Renal cortex interstitium (tissue), 11 donors: ENCODE measurements around the gene SSBP1. TPM values are rescaled to one million over a fixed set of nuclear protein-coding genes. Genes with fewer than 3 reads are reported as not detected.
"Not testable (repeated sequence)": the region's sequence is repeated elsewhere in the genome, so short reads cannot be mapped to it uniquely, and the experiment has no call there.

Source experiments
- DNase-seq, 11 donors: peaks; one replicate each; pipeline ENCODE4 v3.0.0-alpha.2; 2013; ENCODE audit warnings: low read depth in 9 of 11, low spot score in 4 of 11; ENCODE audit errors: extremely low read depth in 1 of 11
- polyA plus RNA-seq, 3 donors: library from polyadenylated mRNA; unstranded; fragments of 120-200 nt; gene quantifications; one replicate each; pipeline ENCODE4 v1.2.1, GENCODE V29; 2013; ENCODE audit not compliant: insufficient read length in 3 of 3

The SSBP1 gene
- polyA plus RNA-seq, 3 donors: 119 to 154 (median 136) TPM

- DNase-seq: no peak
These were observed 6.5 kb upstream of the SSBP1 start for GRCh38 chr7:141731476-141732149.

GRCh38 chr7:141737118-141737835, 881 bp upstream of the SSBP1 start:
- no peak for DNase-seq

GRCh38 chr7:141738592-141739013, 445 bp downstream of the SSBP1 start:
- DNase-seq: peak in 1 of 11 donors; percentile 15

- DNase-seq: no peak
These were observed 1.1 kb downstream of the SSBP1 start for GRCh38 chr7:141739250-141739649.

GRCh38 chr7:141742229-141742628, 4.1 kb downstream of the SSBP1 start:
- no peak for DNase-seq

- no peak for DNase-seq
These were observed 6.0 kb downstream of the SSBP1 start for GRCh38 chr7:141744131-141744530.

- no peak for DNase-seq
These were observed 10.2 kb downstream of the SSBP1 start for GRCh38 chr7:141748396-141748795.

GRCh38 chr7:141751904-141752303, 13.7 kb downstream of the SSBP1 start:
- DNase-seq: not testable (repeated sequence)

GRCh38 chr7:141752634-141753033, 14.5 kb downstream of the SSBP1 start:
- no peak for DNase-seq

- no peak for DNase-seq
These were observed 16.8 kb downstream of the SSBP1 start for GRCh38 chr7:141754939-141755338.

GRCh38 chr7:141763797-141764196, 25.6 kb downstream of the SSBP1 start, which contains the start of gene TAS2R3:
TAS2R3 (plus strand) TSS chr7:141764097; CDS start chr7:141764159, 62 bp downstream.
- DNase-seq: no peak

- not testable (repeated sequence) for DNase-seq
These were observed 32.0 kb downstream of the SSBP1 start for GRCh38 chr7:141770083-141770583.

GRCh38 chr7:141776374-141776773, 38.2 kb downstream of the SSBP1 start, which contains the start of gene TAS2R4:
TAS2R4 (plus strand) TSS chr7:141776674; CDS start chr7:141778489, 1,815 bp downstream.
- no peak for DNase-seq

GRCh38 chr7:141785706-141786552, 47.8 kb downstream of the SSBP1 start:
- DNase-seq: peak; percentile 4 to 31 (median 13)

GRCh38 chr7:141788296-141788695, 50.1 kb downstream of the SSBP1 start:
- DNase-seq: no peak

- DNase-seq: no peak
These were observed 51.8 kb downstream of the SSBP1 start, which contains the start of gene TAS2R5 for GRCh38 chr7:141789917-141790316. TAS2R5 (plus strand) TSS chr7:141790217; CDS start chr7:141790362, 145 bp downstream.

- no peak for DNase-seq
These were observed 54.4 kb downstream of the SSBP1 start for GRCh38 chr7:141792526-141792925.
